ENCODE results near the gene TRPC4AP.

TRPC4AP gene

DNA sequence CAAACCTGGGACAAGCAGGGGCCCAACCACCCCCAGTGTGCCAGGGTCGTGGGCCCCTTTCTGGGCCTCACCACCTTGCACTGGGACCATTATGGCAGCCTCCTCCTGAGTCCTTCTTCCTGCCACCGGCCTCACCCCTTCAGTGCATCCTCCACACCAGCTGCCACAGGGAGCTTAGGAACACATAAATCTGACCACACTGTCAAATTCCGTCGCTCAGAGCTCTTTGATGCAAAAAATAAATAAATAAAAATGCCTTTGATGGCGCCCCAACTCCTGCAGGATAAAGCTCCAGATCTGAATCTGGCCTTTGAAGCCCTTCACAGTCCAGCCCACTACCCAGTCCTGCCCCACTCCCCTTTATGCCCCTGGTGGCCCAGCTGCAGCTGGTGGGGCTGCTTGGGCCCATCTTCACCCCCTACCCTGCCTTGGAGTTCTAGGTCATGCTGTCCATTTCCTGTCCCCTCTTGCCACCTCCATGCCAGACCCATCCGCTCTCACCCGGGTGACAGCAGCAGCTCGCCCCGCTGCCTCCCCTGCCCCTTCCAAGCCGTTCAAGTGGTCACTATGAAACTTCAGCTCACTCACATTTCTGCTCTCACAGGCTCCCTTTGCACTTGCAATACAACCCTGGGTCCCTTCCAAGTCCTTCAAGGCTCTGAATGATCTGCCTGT lies 120.9 kb downstream of the TRPC4AP start:
- in situ Hi-C loops (cut with MboI; ENCODE audit: low sequenced_read_pairs): no loop called here

DNA sequence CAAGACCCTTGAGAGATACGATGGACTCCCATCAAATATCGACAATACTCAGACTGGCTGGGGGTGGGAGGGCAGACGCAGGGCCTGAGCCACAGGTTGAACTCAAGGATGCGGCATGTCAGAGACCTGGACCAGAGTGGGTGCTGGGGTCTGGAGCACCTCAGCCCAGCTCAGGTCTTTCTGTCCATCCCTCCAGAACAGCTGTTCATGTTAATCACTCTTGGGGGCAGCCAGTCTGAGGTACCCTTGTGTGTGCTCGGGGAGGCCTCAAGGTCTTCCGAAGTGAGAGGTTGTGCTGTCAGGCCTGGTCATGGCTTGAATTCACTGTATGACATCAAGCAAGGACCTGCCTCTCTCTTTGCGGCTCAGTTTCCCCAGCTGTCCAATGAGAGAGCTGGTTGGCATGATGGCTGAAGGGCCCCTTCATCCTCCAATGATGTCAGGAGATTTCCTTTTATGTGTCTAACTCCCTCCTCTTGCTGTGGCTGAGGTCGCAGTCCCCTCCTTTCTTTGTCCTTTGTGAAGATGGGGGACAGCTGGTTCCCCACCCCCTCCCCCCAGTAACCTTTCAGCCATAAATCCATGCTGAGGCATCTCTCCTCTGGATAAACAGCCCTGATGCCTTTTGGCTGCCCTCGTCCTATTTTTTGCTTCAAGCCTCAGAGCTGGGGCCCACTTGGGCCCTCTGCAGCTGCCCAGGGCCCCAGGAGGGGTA lies 121.6 kb downstream of the TRPC4AP start:
- in situ Hi-C loops (cut with MboI; ENCODE audit: low sequenced_read_pairs): no loop called here

DNA sequence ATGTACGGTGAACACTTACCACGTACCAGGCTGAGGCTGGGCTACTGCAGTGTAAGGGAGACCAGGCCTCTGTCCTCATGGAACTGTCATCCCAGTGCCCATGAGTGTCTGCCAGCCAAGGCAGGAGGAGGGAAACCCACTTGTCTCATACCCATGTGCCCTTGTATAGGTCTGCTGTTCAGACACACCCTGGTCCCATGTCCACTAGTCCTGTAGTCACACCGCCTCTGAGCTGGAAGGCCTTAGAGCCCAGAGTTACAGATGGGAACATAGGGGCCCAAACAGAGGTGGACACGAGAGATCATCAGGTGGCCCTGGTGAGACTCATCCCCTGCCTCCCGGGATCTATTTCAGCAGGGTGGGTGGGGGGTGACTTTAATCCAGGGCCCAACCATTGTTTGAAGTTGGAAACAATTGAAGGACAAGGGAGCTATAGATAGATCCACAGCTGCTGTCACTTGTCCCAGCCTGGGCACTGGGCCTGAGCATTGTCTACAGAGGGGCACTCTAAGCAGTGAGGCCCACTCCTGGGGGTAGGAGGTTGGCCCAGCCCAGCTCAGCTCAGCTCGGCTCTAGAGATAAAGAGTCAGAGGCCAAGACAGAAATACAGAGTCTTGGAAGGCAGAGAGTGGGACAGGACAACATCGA lies 122.3 kb downstream of the TRPC4AP start:
- in situ Hi-C loops (cut with MboI; ENCODE audit: low sequenced_read_pairs): no loop called here

DNA sequence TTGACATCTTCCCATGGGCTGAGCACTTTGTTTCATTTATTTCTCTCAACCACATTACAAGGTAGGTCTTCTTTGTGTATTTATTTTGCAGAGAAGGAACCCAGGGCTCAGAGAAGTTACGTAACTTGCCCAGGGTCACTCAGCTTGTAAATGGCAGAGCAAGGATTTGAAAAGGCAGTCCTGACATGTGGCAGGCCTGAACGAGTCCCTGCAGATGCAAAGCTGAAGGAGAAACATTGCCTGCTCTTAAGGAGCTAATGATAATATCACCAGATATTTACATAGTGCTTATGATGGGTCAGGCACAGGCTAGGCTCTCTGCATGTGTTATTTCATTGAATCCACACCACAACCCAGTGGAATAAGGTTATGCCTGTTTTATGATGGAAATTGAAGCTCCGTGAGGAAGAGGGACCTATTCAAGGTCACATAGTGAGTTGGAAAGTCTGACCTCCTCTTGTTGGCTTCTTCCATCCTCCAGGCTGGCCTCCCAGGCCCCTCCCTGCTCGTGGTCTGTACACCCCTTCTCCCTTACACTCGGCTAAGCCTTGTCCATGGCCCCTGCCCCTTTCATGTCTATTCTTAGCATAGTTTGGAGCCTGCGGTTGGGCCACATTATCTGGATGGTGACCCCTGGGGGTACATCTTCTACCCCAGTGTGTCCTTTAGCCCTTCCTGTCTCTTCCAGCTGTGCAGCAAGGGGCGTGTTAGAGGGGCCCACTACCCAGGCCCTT lies 124.4 kb downstream of the TRPC4AP start:
- in situ Hi-C loops (cut with MboI; ENCODE audit: low sequenced_read_pairs): no loop called here

DNA sequence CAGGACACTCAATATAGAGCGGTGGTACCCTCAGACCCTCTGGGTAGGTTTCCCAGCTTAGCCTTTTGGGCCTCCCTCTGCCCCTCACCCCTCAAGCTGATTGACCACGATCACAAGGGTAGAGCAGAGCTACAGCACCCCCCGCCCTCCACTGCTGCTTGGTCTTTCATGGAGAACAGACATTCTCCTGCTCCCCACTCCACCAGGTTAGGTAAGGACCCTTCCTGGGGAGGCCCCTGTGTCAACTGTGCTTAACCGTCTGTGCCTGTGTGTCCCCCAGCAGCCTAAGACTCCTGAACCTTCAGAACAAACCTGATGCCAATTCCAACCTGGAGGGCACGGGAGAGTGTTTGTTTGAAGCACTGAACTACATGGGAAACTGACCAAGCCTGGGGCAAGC lies 125.2 kb downstream of the TRPC4AP start:
- in situ Hi-C loops (cut with MboI; ENCODE audit: low sequenced_read_pairs): no loop called here

DNA sequence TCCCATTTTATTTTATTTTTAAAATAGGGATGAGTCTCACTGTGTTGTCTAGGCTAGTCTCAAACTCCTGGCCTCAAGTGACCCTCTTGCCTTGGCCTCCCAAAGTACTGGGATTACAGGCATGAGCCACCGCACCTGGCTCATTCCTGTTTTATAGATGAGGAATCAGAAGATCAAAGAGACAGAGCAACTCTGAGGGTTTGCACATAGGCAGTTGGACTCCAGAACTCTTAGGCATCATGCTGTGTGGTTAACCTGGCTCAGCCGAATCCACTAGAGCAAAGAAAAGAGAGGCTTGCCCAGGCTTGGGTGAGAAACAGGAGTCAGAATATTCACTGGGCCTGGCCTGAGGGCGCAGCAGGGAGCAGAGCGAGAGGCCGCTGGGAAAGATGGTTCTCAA lies 127.6 kb downstream of the TRPC4AP start:
- in situ Hi-C loops (cut with MboI; ENCODE audit: low sequenced_read_pairs): no loop called here

DNA sequence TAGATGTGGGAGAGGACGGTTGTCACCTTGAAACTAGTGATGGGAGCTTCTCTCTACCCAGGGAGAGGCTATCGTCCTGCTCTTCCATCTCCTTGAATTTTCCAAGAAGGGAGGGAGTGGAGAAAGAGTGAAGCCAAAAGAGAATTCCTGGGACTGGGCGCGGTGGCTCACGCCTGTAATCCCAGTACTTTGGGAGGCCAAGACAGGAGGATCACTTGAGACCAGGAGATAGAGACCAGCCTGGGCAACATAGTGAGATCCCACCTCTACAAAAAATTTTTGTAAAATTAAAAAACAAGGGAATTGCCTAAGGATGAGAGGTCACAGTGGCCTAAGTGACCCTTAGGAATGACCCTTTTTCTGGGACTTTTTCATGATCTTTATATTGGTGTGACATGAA lies 128.1 kb downstream of the TRPC4AP start:
- in situ Hi-C loops (cut with MboI; ENCODE audit: low sequenced_read_pairs): no loop called here

DNA sequence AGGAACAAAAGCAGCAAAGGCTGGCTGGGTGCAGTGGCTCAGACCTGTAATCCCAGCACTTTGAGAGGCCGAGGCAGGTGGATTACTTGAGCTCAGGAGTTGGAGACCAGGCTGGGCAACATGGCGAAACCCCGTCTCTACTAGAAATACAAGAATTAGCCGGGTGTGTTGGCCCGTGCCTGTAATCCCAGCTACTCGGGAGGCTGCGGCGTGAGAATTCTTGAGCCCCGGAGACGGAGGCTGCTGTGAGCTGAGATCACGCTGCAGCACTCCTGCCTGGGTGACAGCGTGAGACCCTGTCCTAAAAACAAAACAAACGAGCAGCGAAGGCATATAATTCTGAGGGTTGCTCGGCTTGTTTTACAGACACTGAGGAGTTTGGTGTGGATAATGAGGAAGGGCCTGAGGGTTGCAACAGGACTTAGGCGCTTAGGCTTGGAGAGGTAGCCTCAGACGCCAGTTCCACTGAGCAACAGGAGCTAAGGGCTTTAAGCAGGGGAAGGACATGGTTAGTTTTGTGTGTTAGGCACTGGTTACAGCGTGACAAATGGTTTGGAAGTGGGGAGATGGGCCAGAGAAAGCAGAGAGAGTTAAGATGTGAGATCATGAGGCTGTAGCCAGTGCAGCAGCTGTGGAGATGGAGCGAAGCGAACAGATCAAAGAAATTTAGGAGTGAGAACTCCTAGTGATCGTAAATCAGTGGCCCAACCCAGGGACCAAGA lies 135.7 kb downstream of the TRPC4AP start:
- in situ Hi-C loops (cut with MboI; ENCODE audit: low sequenced_read_pairs): no loop called here

DNA sequence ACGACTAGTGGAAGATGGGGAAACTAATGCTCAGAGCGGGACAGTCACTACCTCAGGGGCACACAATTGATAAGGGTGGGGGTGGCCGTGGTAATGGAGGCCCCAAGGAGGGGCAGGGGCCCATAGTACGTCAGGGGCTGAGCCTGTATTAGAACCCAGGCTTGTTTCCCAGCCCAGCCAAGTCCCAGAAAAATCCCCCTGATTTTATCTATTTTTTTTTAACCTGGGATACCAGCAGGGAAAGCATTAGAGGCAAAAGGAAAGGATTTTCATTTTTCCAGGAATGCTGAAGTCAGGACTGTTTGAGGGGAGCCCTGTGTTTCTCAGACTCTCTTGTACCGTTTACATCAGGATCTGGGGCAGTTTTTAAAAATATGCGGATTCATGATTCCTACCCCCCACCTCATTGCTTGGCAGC lies 136.6 kb downstream of the TRPC4AP start:
- in situ Hi-C loops (cut with MboI; ENCODE audit: low sequenced_read_pairs): no loop called here

DNA sequence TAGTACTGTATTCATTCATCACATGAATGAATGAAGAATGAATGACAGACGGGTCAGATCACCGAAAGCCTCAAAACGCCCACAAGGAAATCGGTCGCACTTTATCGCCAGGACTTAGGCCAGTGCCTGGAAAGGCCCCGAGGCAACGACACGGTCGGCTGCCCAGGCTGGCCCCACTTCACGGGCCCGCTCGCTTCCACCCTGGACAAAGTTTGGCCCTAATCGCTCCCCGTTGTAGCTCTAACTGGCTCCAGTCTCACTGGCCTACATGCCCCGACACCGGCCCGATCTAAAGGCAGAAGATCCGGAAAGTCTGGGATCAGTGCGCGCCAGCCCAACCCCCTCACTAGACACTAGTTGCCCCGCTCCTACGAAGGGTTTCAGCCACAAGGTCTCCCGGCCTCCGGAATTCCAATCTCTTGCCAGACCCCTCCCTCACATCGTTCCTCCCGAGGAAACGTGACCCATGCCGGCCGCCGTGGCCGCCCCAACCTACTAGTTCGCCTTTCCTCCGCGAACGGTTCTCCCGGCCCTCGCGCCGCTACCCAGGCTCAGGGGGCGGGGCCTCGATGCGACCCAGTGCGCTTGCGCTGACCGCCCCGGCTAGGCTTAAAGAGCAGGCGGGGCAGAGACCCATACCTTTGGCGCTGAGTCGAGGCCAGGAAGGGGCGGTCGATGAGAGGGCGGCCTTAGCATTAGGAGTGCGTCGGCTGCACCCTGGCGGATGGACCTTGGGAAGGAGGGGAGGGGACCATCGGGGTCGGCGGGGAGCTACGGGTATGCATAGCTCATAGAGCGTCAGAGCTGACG lies 137.2 kb downstream of the TRPC4AP start, which contains the start of the genes GSS and MYH7B:
Gene GSS (minus strand): TSS at position 576 of the 810 bp plus-strand sequence. CDS start 3,954 bp downstream, outside the sequence.
Gene MYH7B (plus strand): TSS at position 638 of the 810 bp plus-strand sequence. CDS start 22,138 bp downstream, outside the sequence.
- in situ Hi-C loops (cut with MboI; ENCODE audit: low sequenced_read_pairs): no loop called here

DNA sequence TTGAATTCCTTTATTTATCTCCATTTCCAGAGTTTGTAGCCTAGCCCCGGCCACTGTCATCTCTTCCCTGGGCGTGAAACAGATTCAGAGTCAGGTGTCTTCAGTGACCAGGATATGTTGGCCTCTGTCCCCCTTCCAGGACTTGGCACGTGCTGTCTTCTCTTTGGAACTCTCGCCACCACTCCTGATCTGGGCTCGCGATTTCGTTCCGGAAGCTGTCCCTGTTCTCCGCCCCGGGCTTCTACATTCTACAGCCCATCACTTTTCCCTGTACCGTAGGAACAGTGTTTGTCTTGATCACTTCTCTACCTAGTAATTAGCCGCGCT lies 137.7 kb downstream of the TRPC4AP start:
- in situ Hi-C loops (cut with MboI; ENCODE audit: low sequenced_read_pairs): no loop called here

DNA sequence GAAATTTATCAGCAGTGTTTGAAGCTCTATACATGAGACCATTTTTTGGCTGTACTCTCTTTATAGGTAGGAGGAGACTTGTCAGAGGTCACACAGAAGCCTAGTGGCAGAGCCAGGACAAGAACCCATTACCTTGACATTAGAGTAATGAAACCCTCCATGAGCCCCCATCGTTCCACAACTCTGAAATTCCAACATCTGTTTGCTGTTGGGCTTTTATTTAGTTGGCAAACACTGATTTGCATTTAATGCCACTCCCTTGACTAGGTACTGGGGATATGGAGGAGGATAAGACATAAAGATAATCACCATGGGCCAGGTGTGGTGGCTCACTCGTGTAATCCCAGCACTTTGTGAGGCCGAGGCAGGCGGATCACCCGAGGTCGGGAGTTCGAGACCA lies 138.6 kb downstream of the TRPC4AP start:
- in situ Hi-C loops (cut with MboI; ENCODE audit: low sequenced_read_pairs): no loop called here

DNA sequence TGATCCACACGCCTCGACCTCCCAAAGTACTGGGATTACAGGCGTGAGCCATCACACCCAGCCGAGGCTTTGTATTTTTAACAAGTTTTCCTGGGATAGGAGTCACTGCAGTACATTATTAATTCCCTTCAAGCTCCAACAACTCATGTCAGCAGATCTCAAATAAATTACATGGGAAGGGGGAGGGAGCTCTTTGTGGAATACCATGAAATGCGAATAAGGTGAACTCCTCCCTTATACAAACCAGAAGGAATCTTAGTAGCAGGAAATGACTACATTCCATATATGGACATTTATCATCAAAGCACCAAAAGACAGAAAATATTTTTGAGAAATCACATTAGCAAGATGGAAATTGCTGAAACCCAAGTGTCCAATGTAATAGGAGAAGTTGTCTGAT lies 139.9 kb downstream of the TRPC4AP start:
- in situ Hi-C loops (cut with MboI; ENCODE audit: low sequenced_read_pairs): no loop called here
